Mammary epithelial cell (primary cell): Measurements from ENCODE around the gene RNU1-2.
"Not testable (repeated sequence)": the region's sequence is repeated elsewhere in the genome, so short reads cannot be mapped to it uniquely, and the experiment has no call there.

Source experiments
- CTCF ChIP-seq, 2 donors: IDR thresholded peaks in 1 of 2; conservative IDR thresholded peaks in 1 of 2; 2 replicates each; pipeline ENCODE4 v1.5.1; 2011 to 2012; ENCODE audit warnings: inconsistent platforms in 2 of 2, low read length in 2 of 2, mild to moderate bottlenecking in 2 of 2, control low read depth in 1 of 2, low read depth in 1 of 2; ENCODE audit not compliant: insufficient read depth in 1 of 2; ENCODE audit errors: extremely low read depth in 1 of 2
- EZH2 ChIP-seq: IDR thresholded peaks from 2 replicates; pipeline ENCODE4 v1.6.1; 2012; ENCODE audit warnings: low read length, inconsistent platforms, borderline replicate concordance

GRCh38 chr1:16863024-16863423, 32.8 kb upstream of the RNU1-2 start:
- not testable (repeated sequence) for TF ChIP-seq CTCF (conservative IDR thresholded peaks at IDR 0.05 in 1 of 2, IDR thresholded peaks at IDR 0.05 in 1 of 2; ENCODE audit: extremely low read depth in 1 of 2, insufficient read depth in 1 of 2, low read depth in 1 of 2, low read length in 2 of 2); EZH2
